HepG2 (cell line): ENCODE data around the gene ALS2. TPM values are rescaled to one million over a fixed set of nuclear protein-coding genes. Genes with fewer than 3 reads are reported as not detected.

Source experiments
- ATAC-seq: fragments of 200-7000 bp; cut with Tn5 transposase; 3 replicates; pipeline ENCODE4 v1.9.1; 2020; ENCODE audit warnings: mild to moderate bottlenecking, moderate library complexity
- BruUV-seq: library from RNA; stranded (reverse); fragments of 400-500 nt; replicated peaks from 2 replicates; lab custom pipeline; 2021; lab: Mats Ljungman, UMichigan
- CTCF ChIA-PET: fragments of 300-600 bp; formaldehyde crosslinking; extraction: SDS; loops from one replicate; lab custom pipeline; 2021; ENCODE audit warnings: low total read pairs, inconsistent platforms, low intra/inter-chr PET ratio; lab: Yijun Ruan, JAX
- POLR2A ChIA-PET: fragments of 350-600 bp; sonication (Branson Sonifier 250); formaldehyde crosslinking; loops from one replicate; lab custom pipeline; 2020; ENCODE audit warnings: antibody characterized with exemption, inconsistent platforms; lab: Yijun Ruan, JAX
- DNase-seq: peaks from one replicate; pipeline ENCODE4 v3.0.0-alpha.2; 2015; ENCODE audit warnings: low spot score
- FAIRE-seq: peaks from 3 replicates; lab custom pipeline; 2011; peaks lifted over from hg19 to GRCh38; lab: Jason Lieb, UNC
- H2AFZ ChIP-seq: one replicate; pipeline ENCODE4 v1.6.1; 2011; ENCODE audit warnings: low read length, inconsistent platforms
- H3K27ac ChIP-seq: fragments of 300-600 bp; 3 replicates; pipeline ENCODE4 v1.8.0; 2011; ENCODE audit warnings: mixed run types, mild to moderate bottlenecking, mixed read lengths, low read length, inconsistent platforms; ENCODE audit not compliant: insufficient read depth; ENCODE audit errors: extremely low read length
- H3K27me3 ChIP-seq, 2 experiments: fragments of 200-600 bp in 1 of 2; 2 replicates in 1 of 2; 3 replicates in 1 of 2; pipeline versions ENCODE4 v1.6.0 to v1.8.0; 2011; ENCODE audit warnings: low read length in 2 of 2, mild to moderate bottlenecking in 2 of 2, moderate library complexity in 2 of 2, inconsistent platforms in 1 of 2; ENCODE audit not compliant: insufficient read depth in 2 of 2, control insufficient read depth in 1 of 2
- H3K36me3 ChIP-seq, 2 experiments: fragments of 200-600 bp in 1 of 2; replicated peaks in 1 of 2; 2 replicates in 1 of 2; 3 replicates in 1 of 2; pipeline versions ENCODE4 v1.5.1 to v1.8.0; 2011; ENCODE audit warnings: low read length in 2 of 2, inconsistent platforms in 1 of 2; ENCODE audit not compliant: insufficient read depth in 2 of 2, control insufficient read depth in 1 of 2
- H3K4me1 ChIP-seq: 2 replicates; pipeline ENCODE4 v1.5.1; 2012; ENCODE audit warnings: low read length, inconsistent platforms; ENCODE audit not compliant: insufficient read depth
- H3K4me2 ChIP-seq: 2 replicates; pipeline ENCODE4 v1.6.0; 2011; ENCODE audit warnings: low read depth, low read length, inconsistent platforms
- H3K4me3 ChIP-seq, 3 experiments: fragments of 200-600 bp in 1 of 3; sonication (generic), shearing (Covaris generic) in 1 of 3; replicated peaks in 1 of 3; 2 replicates each; pipeline ENCODE4 v1.5.1; 2011 to 2016; ENCODE audit warnings: low read length in 3 of 3, inconsistent platforms in 2 of 3, low read depth in 2 of 3, mild to moderate bottlenecking in 2 of 3, control low read depth in 1 of 3, mixed read lengths in 1 of 3; ENCODE audit not compliant: insufficient read depth in 1 of 3
- H3K79me2 ChIP-seq: one replicate; pipeline ENCODE4 v1.6.1; 2011; ENCODE audit warnings: low read length, inconsistent platforms; ENCODE audit not compliant: insufficient read depth
- H3K9ac ChIP-seq: 2 replicates; pipeline ENCODE4 v1.6.0; 2011; ENCODE audit warnings: mild to moderate bottlenecking, low read depth, low read length, inconsistent platforms; ENCODE audit not compliant: insufficient read depth
- H3K9me3 ChIP-seq: 2 replicates; pipeline ENCODE4 v1.5.1; 2012; ENCODE audit warnings: mild to moderate bottlenecking, low read length
- H4K20me1 ChIP-seq: 2 replicates; pipeline ENCODE4 v1.6.0; 2011; ENCODE audit warnings: inconsistent platforms, mild to moderate bottlenecking, low read length, moderate library complexity; ENCODE audit not compliant: insufficient read depth
- DR1 ChIP-seq: sonication (generic); formaldehyde crosslinking; IDR thresholded peaks from 2 replicates; pipeline ENCODE4 v1.8.0; 2021; ENCODE audit warnings: mild to moderate bottlenecking, missing genetic modification reagents, inconsistent platforms
- MAFK ChIP-seq, 2 experiments: IDR thresholded peaks in 1 of 2; conservative IDR thresholded peaks in 1 of 2; 2 replicates each; pipeline ENCODE4 v1.6.1; 2011; ENCODE audit warnings: improper control_type of control experiment in 2 of 2, low read length in 2 of 2
- MED8 ChIP-seq: sonication (generic); formaldehyde crosslinking; IDR thresholded peaks from 2 replicates; pipeline ENCODE4 v1.8.1; 2023; ENCODE audit warnings: mild to moderate bottlenecking, missing genetic modification reagents; ENCODE audit not compliant: insufficient replicate concordance
- MIXL1 ChIP-seq: IDR thresholded peaks from 2 replicates; pipeline ENCODE4 v1.6.1; 2016
- NCOA1 ChIP-seq: sonication (generic); formaldehyde crosslinking; IDR thresholded peaks from 2 replicates; pipeline ENCODE4 v1.9.0; 2021; ENCODE audit warnings: missing genetic modification reagents
- ZFP36L1 ChIP-seq: sonication (generic); formaldehyde crosslinking; IDR thresholded peaks from 2 replicates; pipeline ENCODE4 v1.8.0; 2022; ENCODE audit warnings: mild to moderate bottlenecking, missing genetic modification reagents, moderate library complexity
- ZFP90 ChIP-seq: sonication (generic); formaldehyde crosslinking; IDR thresholded peaks from 2 replicates; pipeline ENCODE4 v1.8.0; 2022; ENCODE audit warnings: missing genetic modification reagents, mild to moderate bottlenecking, inconsistent platforms, borderline replicate concordance
- ZNF605 ChIP-seq: sonication (generic); formaldehyde crosslinking; IDR thresholded peaks from 2 replicates; pipeline ENCODE4 v1.8.0; 2022; ENCODE audit warnings: mild to moderate bottlenecking, missing genetic modification reagents
- ZNF703 ChIP-seq: sonication (generic); formaldehyde crosslinking; IDR thresholded peaks from 2 replicates; pipeline ENCODE4 v1.5.1; 2020; ENCODE audit warnings: missing genetic modification reagents, mild to moderate bottlenecking, moderate library complexity, borderline replicate concordance
- WGBS: methylation state at CpG from one replicate; pipeline ENCODE4 v1.1.6; 2017; ENCODE audit warnings: low lambda C conversion rate; 5-methylcytosine and 5-hydroxymethylcytosine counted together
- in situ Hi-C: cut with HindIII; loops from 2 replicates; pipeline ENCODE4 v1.10.0; 2017; ENCODE audit warnings: low pct_unique_long_range_greater_than_20kb; ENCODE audit not compliant: extremely low pct_ligation_motif_present
- intact Hi-C: fragments of 100-400 bp; cut with micrococcal nuclease; formaldehyde crosslinking; loops from one replicate; pipeline ENCODE4 v1.10.0; 2022; ENCODE audit not compliant: unreplicated experiment
- polyA plus RNA-seq, 8 experiments: library from polyadenylated mRNA; depleted of rRNA in 3 of 8; stranded (reverse) in 7 of 8; unstranded in 1 of 8; fragments of >200 nt; fragmentation: Illumina TruSeq in 4 of 8; extraction: Trizol in 4 of 8; gene quantifications; 2 replicates each; pipeline versions ENCODE4 v1.2.1 to v1.2.3, GENCODE V29; 2011 to 2016; ENCODE audit warnings: low read depth in 4 of 8, missing spikeins in 1 of 8, mixed read lengths in 1 of 8; ENCODE audit not compliant: insufficient read depth in 1 of 8
- total RNA-seq, 5 experiments: library from RNA; depleted of rRNA; stranded (reverse); fragments of >200 nt; fragmentation: Illumina TruSeq; extraction: Trizol; gene quantifications; 2 replicates each; pipeline ENCODE4 v1.2.3, GENCODE V29; 2016; ENCODE audit warnings: low read depth in 1 of 5
- TF ChIP-seq, protein P1 (sequence below): sonication (generic); formaldehyde crosslinking; IDR thresholded peaks from 2 replicates; pipeline ENCODE4 v1.4.0; 2020; ENCODE audit warnings: missing genetic modification reagents

The ALS2 gene
- total and polyA plus RNA-seq, 2 of the 13 experiments (the other 11 are each of a cell fraction or from before 2014, with no cell fraction given): 12.7 to 19.3 TPM

DNA sequence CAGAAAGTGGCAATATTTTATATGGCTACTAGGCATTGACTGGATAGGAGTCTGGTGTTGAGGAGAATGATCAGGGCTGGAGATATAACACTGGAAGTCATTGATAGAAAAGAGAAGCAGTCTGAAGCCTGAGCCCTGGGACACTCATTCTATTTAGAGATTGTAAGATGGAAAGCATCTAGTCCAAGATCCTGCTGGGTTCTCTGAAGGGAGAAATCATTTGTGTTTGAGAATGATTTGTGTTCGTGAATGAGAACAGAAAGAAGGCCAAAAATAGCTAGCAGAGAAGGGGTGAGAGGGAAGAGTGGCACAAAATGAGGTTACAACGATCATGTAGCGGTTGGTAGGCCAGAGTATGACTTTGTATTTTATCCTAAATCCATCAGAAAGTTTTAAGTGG is 7.6 kb upstream of the ALS2 start:
- Histone ChIP-seq H3K27me3 (peaks cover 0 to 2% of the 10 kb centered on the region in 2 experiments; a peak in 1 of 5 replicates), H3K4me3 (no peak overlapping the region), H3K9ac (no peak overlapping the region), H3K9me3 (no peaks in the 10 kb centered on the region), H4K20me1 (no peaks in the 10 kb centered on the region), H3K4me2 (no peak overlapping the region), H2AFZ (no peak overlapping the region), H3K36me3 (no peaks in the 10 kb centered on the region), H3K27ac (no peak overlapping the region), H3K4me1 (peaks cover 9% of the 10 kb centered on the region), H3K79me2 (no peaks in the 10 kb centered on the region)
- CTCF ChIA-PET: no interaction called here
- POLR2A ChIA-PET: no interaction called here
- BruUV-seq: no TSS peak
- in situ Hi-C loops: no loop called here
- ATAC-seq (no peak), DNase-seq (no peak), FAIRE-seq (no peak)
- whole genome bisulfite sequencing: 43% methylated on average over 3 of the region's 3 CpGs
- TF ChIP-seq ZNF605 (CRISPR knock-in tag): no peak
- TF ChIP-seq MIXL1 (CRISPR knock-in tag): no peak
- no peak for TF ChIP-seq ZFP90 (CRISPR knock-in tag)
- no peak for TF ChIP-seq NCOA1 (CRISPR knock-in tag)
- TF ChIP-seq ZFP36L1 (CRISPR knock-in tag): no peak
- no peak for TF ChIP-seq MED8 (CRISPR knock-in tag)
- no peak for TF ChIP-seq ZNF703 (CRISPR knock-in tag)
- TF ChIP-seq MAFK (conservative IDR thresholded peaks at IDR 0.05 in 1 of 2, IDR thresholded peaks at IDR 0.05 in 1 of 2; ENCODE audit: low read length in 2 of 2): no peak
- TF ChIP-seq DR1 (CRISPR knock-in tag): no peak
- TF ChIP-seq, protein P1, sequence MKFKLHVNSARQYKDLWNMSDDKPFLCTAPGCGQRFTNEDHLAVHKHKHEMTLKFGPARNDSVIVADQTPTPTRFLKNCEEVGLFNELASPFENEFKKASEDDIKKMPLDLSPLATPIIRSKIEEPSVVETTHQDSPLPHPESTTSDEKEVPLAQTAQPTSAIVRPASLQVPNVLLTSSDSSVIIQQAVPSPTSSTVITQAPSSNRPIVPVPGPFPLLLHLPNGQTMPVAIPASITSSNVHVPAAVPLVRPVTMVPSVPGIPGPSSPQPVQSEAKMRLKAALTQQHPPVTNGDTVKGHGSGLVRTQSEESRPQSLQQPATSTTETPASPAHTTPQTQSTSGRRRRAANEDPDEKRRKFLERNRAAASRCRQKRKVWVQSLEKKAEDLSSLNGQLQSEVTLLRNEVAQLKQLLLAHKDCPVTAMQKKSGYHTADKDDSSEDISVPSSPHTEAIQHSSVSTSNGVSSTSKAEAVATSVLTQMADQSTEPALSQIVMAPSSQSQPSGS (CRISPR knock-in tag): no peak
- intact Hi-C loops: loop anchor here (10.0 kb wide), 1 partner anchor 554 kb away; no protein-coding TSS in a partner anchor
